ENCODE data around the gene FHIP1A.

DNA sequence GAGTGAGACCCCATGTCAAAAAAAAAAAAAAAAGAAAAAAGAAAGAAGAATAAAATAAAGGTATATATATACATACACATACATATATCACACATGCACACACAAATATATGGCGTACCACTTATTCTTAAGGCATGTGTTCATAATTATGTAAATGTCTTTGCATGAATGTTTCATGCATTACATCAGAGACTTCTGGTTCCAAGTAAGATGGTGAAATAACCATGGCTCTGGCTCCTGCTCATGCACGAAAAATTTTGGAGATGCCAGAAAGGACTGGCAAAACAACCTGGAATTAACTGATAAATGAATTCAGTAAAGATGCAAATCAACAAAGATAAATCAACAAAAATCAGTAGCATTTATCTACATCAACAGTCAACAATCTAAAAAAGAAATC is 19.7 kb upstream of the FHIP1A start:
- TF ChIP-seq EP300 (IDR thresholded peaks at IDR 0.05), result no peak
- TF ChIP-seq, protein P1, sequence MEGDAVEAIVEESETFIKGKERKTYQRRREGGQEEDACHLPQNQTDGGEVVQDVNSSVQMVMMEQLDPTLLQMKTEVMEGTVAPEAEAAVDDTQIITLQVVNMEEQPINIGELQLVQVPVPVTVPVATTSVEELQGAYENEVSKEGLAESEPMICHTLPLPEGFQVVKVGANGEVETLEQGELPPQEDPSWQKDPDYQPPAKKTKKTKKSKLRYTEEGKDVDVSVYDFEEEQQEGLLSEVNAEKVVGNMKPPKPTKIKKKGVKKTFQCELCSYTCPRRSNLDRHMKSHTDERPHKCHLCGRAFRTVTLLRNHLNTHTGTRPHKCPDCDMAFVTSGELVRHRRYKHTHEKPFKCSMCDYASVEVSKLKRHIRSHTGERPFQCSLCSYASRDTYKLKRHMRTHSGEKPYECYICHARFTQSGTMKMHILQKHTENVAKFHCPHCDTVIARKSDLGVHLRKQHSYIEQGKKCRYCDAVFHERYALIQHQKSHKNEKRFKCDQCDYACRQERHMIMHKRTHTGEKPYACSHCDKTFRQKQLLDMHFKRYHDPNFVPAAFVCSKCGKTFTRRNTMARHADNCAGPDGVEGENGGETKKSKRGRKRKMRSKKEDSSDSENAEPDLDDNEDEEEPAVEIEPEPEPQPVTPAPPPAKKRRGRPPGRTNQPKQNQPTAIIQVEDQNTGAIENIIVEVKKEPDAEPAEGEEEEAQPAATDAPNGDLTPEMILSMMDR (IDR thresholded peaks at IDR 0.05), result no peak
